A549 (cell line): ENCODE measurements around the gene SFRP5. TPM values are rescaled to one million over a fixed set of nuclear protein-coding genes. Genes with fewer than 3 reads are reported as not detected.

Experiments used
- ATAC-seq, 2 experiments: fragments of 200-7000 bp in 1 of 2; fragments of >200 bp in 1 of 2; cut with Nextera tagmentation in 1 of 2; cut with Tn5 transposase in 1 of 2; 3 replicates each; pipeline versions ENCODE4 v1.8.0 to v1.9.1; 2018 to 2020; ENCODE audit warnings: mild to moderate bottlenecking in 1 of 2, moderate library complexity in 1 of 2
- CTCF ChIA-PET: fragments of 300-600 bp; sonication (Branson Sonifier 250); formaldehyde crosslinking; extraction: SDS; loops from one replicate; lab custom pipeline; 2021; ENCODE audit warnings: antibody characterized with exemption, inconsistent platforms; lab: Yijun Ruan, JAX
- POLR2A ChIA-PET: fragments of 350-600 bp; formaldehyde crosslinking; extraction: SDS; loops from one replicate; lab custom pipeline; 2021; ENCODE audit warnings: antibody characterized with exemption, inconsistent platforms; lab: Yijun Ruan, JAX
- DNase-seq, 2 experiments: peaks; one replicate each; pipeline versions ENCODE4 v3.0.0 to v3.0.0-alpha.2; 2011 to 2016; ENCODE audit warnings: low read depth in 1 of 2, low spot score in 1 of 2
- FAIRE-seq: peaks from 2 replicates; lab custom pipeline; 2011; peaks lifted over from hg19 to GRCh38; lab: Jason Lieb, UNC
- H3K27ac ChIP-seq, 2 experiments: fragments of >200 bp; sonication (Bioruptor Twin); formaldehyde crosslinking; 3 replicates each; pipeline ENCODE4 v1.5.1; 2016 to 2017
- H3K4me1 ChIP-seq: fragments of >200 bp; sonication (Bioruptor Twin); formaldehyde crosslinking; 3 replicates; pipeline ENCODE4 v1.6.1; 2016
- H3K4me2 ChIP-seq: fragments of >200 bp; sonication (Bioruptor Twin); formaldehyde crosslinking; 3 replicates; pipeline ENCODE4 v1.6.1; 2016
- H3K4me3 ChIP-seq: fragments of >200 bp; sonication (Bioruptor Twin); formaldehyde crosslinking; 3 replicates; pipeline ENCODE4 v1.5.1; 2016
- H3K9me3 ChIP-seq: fragments of >200 bp; sonication (Bioruptor Twin); formaldehyde crosslinking; 3 replicates; pipeline ENCODE4 v1.6.1; 2016
- BCL3 ChIP-seq: fragments of >200 bp; sonication (Bioruptor Twin); formaldehyde crosslinking; IDR thresholded peaks from 3 replicates; pipeline ENCODE4 v1.6.1; 2016
- CHD4 ChIP-seq: fragments of 200-600 bp; sonication (generic); IDR thresholded peaks from 2 replicates; pipeline ENCODE4 v1.6.1; 2016; ENCODE audit warnings: antibody characterized with exemption, mild to moderate bottlenecking, borderline replicate concordance
- CTCF ChIP-seq: fragments of >200 bp; sonication (Bioruptor Twin); formaldehyde crosslinking; IDR thresholded peaks from 3 replicates; pipeline ENCODE4 v1.5.1; 2016
- HOXA7 ChIP-seq: fragments of 250-450 bp; sonication (Bioruptor Pico); IDR thresholded peaks from 2 replicates; pipeline ENCODE4 v1.5.0; 2020; ENCODE audit warnings: mild to moderate bottlenecking, moderate library complexity
- KDM5A ChIP-seq: fragments of 200-600 bp; sonication (generic); IDR thresholded peaks from 2 replicates; pipeline ENCODE4 v1.6.1; 2016; ENCODE audit warnings: antibody characterized with exemption, mild to moderate bottlenecking
- NFE2L2 ChIP-seq: fragments of 150-350 bp; conservative IDR thresholded peaks from 2 replicates; pipeline ENCODE4 v1.6.1; 2014; ENCODE audit warnings: low read length
- POLR2A ChIP-seq: IDR thresholded peaks from 2 replicates; pipeline ENCODE4 v1.6.1; 2012; ENCODE audit warnings: mild to moderate bottlenecking, low read length
- ZFP36 ChIP-seq: fragments of 450-650 bp; IDR thresholded peaks from 2 replicates; pipeline ENCODE4 v1.6.1; 2014; ENCODE audit warnings: borderline replicate concordance; ENCODE audit not compliant: partially characterized antibody
- ZNF302 ChIP-seq: fragments of 250-450 bp; sonication (Bioruptor Pico); IDR thresholded peaks from 2 replicates; pipeline ENCODE4 v1.9.0; 2021; ENCODE audit warnings: inconsistent platforms, mild to moderate bottlenecking, moderate library complexity
- WGBS: methylation state at CpG from one replicate; pipeline ENCODE4 v1.1.6; 2017; ENCODE audit errors: missing lambda C conversion rate; 5-methylcytosine and 5-hydroxymethylcytosine counted together
- polyA plus RNA-seq, 4 experiments: library from polyadenylated mRNA; depleted of rRNA in 3 of 4; stranded (reverse); fragments of >200 nt; fragmentation: RNase III in 1 of 4; extraction: RNeasy Plus Mini Kit Qiagen cat#74134 plus additional on column Dnase treatment in 1 of 4; gene quantifications; 2 replicates in 3 of 4; 3 replicates in 1 of 4; pipeline ENCODE4 v1.2.3, GENCODE V29; 2011 to 2017

The SFRP5 gene
- polyA plus RNA-seq, 2 of the 4 experiments (the other 2 are of a cell fraction) = 0.50 to 1.2 TPM

GRCh38 chr10:97766996-97767924 is 4.5 kb downstream of the SFRP5 start (continued):
- TF ChIP-seq BCL3 (no peak), HOXA7 (no peak)
- TF ChIP-seq, all 56 proteins: peak for 0

GRCh38 chr10:97766106-97766810 is 5.5 kb downstream of the SFRP5 start:
- Histone ChIP-seq H3K4me2 (no peak overlapping the region), H3K4me1 (peaks cover 4% of the 10 kb centered on the region; the same call in 2 of the 3 replicates), H3K27ac (no peak overlapping the region), H3K4me3 (no peak overlapping the region), H3K9me3 (no peaks in the 10 kb centered on the region)
- ATAC-seq (no peak), FAIRE-seq (no peak), DNase-seq (no peak)
- POLR2A ChIA-PET = interaction anchor here (0.6 to 1.0 kb wide), 3 partner anchors 20 to 110 kb away, joined by 3 read pairs; no protein-coding TSS in a partner anchor
- CTCF ChIA-PET = interaction anchor here (0.9 to 7.5 kb wide), 14 partner anchors 10 to 279 kb away, joined by 3 to 75 read pairs (median 4); no protein-coding TSS in a partner anchor
- WGBS = 84% methylated on average over 12 of the region's 13 CpGs
- TF ChIP-seq POLR2A (no peak), KDM5A (no peak), CTCF (no peak)

- no peaks in the 10 kb centered on the region for H3K9me3 ChIP-seq
- H3K4me3 ChIP-seq = no peak overlapping the region
- WGBS = 93% methylated on average over 15 of the region's 15 CpGs
- CTCF ChIA-PET = interaction anchor here (0.7 to 7.5 kb wide), 11 partner anchors 9 to 281 kb away, joined by 3 to 75 read pairs (median 4); no protein-coding TSS in a partner anchor
- no peak overlapping the region for H3K4me2 ChIP-seq
- DNase-seq = no peak
- TF ChIP-seq POLR2A (no peak), NFE2L2 (no peak), ZFP36 (no peak)
- POLR2A ChIA-PET = no interaction called here
- ATAC-seq = no peak
- FAIRE-seq = no peak
- no peak overlapping the region for H3K27ac ChIP-seq
- H3K4me1 ChIP-seq = no peaks in the 10 kb centered on the region
Observed at GRCh38 chr10:97765201-97765600, 6.6 kb downstream of the SFRP5 start.

- DNase-seq (no peak), ATAC-seq (no peak), FAIRE-seq (no peak)
- no peak for TF ChIP-seq CHD4
- ChIA-PET POLR2A (no interaction called here), CTCF (interaction anchor here (0.7 to 7.5 kb wide), 9 partner anchors 10 to 281 kb away, joined by 3 to 75 read pairs (median 4); no protein-coding TSS in a partner anchor)
- no peak overlapping the region for H3K27ac ChIP-seq
- H3K4me1 ChIP-seq = no peaks in the 10 kb centered on the region
- 88% methylated on average over 7 of the region's 7 CpGs for WGBS
- no peak overlapping the region for H3K4me2 ChIP-seq
- H3K4me3 ChIP-seq = no peak overlapping the region
- no peaks in the 10 kb centered on the region for H3K9me3 ChIP-seq
Observed at GRCh38 chr10:97764519-97764931, 7.3 kb downstream of the SFRP5 start.

GRCh38 chr10:97763947-97764346 is 7.9 kb downstream of the SFRP5 start:
- Histone ChIP-seq H3K9me3 (no peaks in the 10 kb centered on the region), H3K4me2 (no peak overlapping the region), H3K4me3 (no peak overlapping the region), H3K27ac (no peak overlapping the region; a peak in 1 of 6 replicates), H3K4me1 (no peaks in the 10 kb centered on the region)
- ChIA-PET CTCF (interaction anchor here (0.9 to 7.5 kb wide), 8 partner anchors 28 to 282 kb away, joined by 3 to 75 read pairs (median 6); no protein-coding TSS in a partner anchor), POLR2A (no interaction called here)
- TF ChIP-seq ZNF302 (CRISPR knock-in tag) = no peak
- no peak for FAIRE-seq
- no peak for ATAC-seq
- no peak for DNase-seq
- WGBS = 94% methylated on average over 3 of the region's 3 CpGs
